ENCODE measurements around the gene GSAP.

GSAP gene

DNA sequence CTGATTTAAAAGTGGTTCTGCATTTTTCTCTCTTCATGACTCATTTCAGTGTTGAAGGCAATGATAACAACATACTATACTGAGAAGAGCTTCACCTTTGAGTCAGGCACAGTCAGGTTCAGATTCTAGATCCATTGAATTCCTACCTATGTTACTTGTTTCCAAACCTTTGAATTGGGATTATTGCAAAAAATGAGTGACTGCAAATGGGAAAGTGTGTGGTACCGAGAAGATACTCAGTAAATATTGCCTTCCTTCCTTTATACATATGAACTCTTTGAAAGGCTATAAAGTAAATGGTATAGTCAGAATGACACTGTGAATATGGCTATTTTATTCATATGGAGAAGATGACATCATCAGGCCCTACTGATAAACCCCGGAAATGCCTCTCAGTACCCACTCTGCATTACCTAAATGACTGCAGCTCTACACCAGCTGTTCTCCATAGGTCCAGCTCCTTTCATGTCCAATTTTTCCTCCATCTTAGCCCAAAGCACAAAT lies 149.8 kb downstream of the GSAP start:
- Histone ChIP-seq H3K27ac (ENCODE audit: low read depth, low read length, severe bottlenecking) (no peak overlapping the region), H3K4me3 (ENCODE audit: extremely low read depth, insufficient read depth, low read length, poor library complexity, severe bottlenecking) (no peak overlapping the region), H3K36me3 (ENCODE audit: control insufficient read depth, insufficient read depth, low read length) (no peaks in the 10 kb centered on the region), H3K4me1 (ENCODE audit: control insufficient read depth, insufficient read depth, low read length, poor library complexity, severe bottlenecking) (no peaks in the 10 kb centered on the region), H3K9me3 (ENCODE audit: control insufficient read depth, low read length) (no peaks in the 10 kb centered on the region)
- 100% methylated on average over 1 of the region's 2 CpGs; no CpG with 5 or more reads in 1 of the 2 experiments for WGBS, 2 experiments (ENCODE audit: insufficient coverage in 2 of 2)

DNA sequence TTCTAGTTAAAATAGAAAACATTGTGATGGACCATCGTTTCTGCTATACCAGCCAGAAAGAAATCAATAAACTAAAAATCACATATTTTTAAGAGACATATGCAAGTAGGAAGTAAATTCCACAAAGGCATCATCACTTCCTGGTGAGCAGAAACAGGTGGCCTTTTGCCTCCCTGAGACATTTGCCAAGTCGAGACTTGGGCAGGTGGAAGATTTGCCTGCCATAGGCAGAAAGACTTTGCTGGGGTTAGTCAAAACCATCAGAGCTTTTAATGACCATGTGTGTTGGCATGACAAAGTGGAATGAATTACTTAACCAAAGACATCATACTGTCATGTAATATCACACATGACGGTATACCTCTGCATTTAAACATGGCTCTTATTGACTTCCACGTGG lies 150.5 kb downstream of the GSAP start:
- no peaks in the 10 kb centered on the region for H3K4me1 ChIP-seq (ENCODE audit: control insufficient read depth, insufficient read depth, low read length, poor library complexity, severe bottlenecking)
- no peak overlapping the region for H3K27ac ChIP-seq (ENCODE audit: low read depth, low read length, severe bottlenecking)
- H3K4me3 ChIP-seq (ENCODE audit: extremely low read depth, insufficient read depth, low read length, poor library complexity, severe bottlenecking): no peak overlapping the region
- no peaks in the 10 kb centered on the region for H3K36me3 ChIP-seq (ENCODE audit: control insufficient read depth, insufficient read depth, low read length)
- H3K9me3 ChIP-seq (ENCODE audit: control insufficient read depth, low read length): no peaks in the 10 kb centered on the region
- WGBS, 2 experiments (ENCODE audit: insufficient coverage in 2 of 2): 83 to 95% methylated on average over 1 to 2 of the region's 4 CpGs

DNA sequence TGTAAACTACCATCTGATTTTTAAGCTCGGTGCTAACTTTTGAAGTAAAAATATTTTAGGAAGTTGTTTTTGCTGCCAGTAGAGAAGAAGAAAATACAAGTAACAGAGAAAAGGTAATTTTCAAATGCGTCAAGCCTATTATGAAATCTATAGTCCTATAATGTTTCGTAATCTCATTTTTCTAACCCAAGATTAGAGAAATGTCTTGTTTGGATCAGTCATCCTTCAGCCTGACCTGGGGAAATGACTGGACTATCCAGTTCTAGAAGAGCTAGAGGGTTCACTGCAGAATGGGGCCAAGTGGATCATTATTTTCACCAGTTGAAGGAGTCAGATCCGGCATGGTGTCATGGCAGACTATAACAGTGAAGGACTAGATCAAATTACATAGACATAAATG lies 153.8 kb downstream of the GSAP start:
- H3K4me3 ChIP-seq (ENCODE audit: extremely low read depth, insufficient read depth, low read length, poor library complexity, severe bottlenecking): no peak overlapping the region
- H3K4me1 ChIP-seq (ENCODE audit: control insufficient read depth, insufficient read depth, low read length, poor library complexity, severe bottlenecking): no peaks in the 10 kb centered on the region
- H3K27ac ChIP-seq (ENCODE audit: low read depth, low read length, severe bottlenecking): no peak overlapping the region
- 76 to 100% methylated on average over 2 to 4 of the region's 4 CpGs for WGBS, 2 experiments (ENCODE audit: insufficient coverage in 2 of 2)
- no peaks in the 10 kb centered on the region for H3K9me3 ChIP-seq (ENCODE audit: control insufficient read depth, low read length)
- H3K36me3 ChIP-seq (ENCODE audit: control insufficient read depth, insufficient read depth, low read length): no peaks in the 10 kb centered on the region

All from mesodermal cell (in vitro differentiated cells).